Glomerular endothelial cell (primary cell): ENCODE results near the gene CDC42EP5. TPM values are rescaled to one million over a fixed set of nuclear protein-coding genes. Genes with fewer than 3 reads are reported as not detected.
"Not testable (repeated sequence)": the region's sequence is repeated elsewhere in the genome, so short reads cannot be mapped to it uniquely, and the experiment has no call there.

Source experiments
- DNase-seq: peaks from one replicate; pipeline ENCODE4 v3.0.0-alpha.2; 2011; ENCODE audit warnings: low read depth, low spot score; ENCODE audit errors: extremely low read depth
- total RNA-seq: library from RNA; depleted of rRNA; stranded (reverse); fragments of >200 nt; gene quantifications from 2 replicates; pipeline ENCODE4 v1.2.3, GENCODE V29; 2015

The CDC42EP5 gene
- total RNA-seq, 1 donor from 2014 or later, result 172 TPM

DNA sequence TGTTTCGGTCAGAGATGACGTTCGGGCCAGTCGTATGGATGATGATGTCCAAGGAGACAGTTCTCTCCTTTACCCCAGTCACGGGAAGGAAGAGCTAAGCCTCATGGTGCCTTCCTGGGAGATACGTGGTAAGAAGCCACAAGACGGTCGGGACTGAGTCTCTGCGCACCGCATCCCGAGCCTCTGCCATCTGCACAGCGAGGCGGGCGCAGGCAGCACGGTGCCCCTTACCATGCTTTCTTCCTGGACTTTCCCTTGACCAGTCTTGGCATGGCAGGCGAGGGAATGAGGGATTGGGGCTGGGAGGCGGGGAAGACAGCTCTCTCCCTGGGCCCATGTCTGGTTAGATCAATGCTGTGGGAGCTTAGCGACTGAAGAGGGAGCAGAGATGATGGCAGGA is 19.5 kb upstream of the CDC42EP5 start:
- no peak for DNase-seq

DNA sequence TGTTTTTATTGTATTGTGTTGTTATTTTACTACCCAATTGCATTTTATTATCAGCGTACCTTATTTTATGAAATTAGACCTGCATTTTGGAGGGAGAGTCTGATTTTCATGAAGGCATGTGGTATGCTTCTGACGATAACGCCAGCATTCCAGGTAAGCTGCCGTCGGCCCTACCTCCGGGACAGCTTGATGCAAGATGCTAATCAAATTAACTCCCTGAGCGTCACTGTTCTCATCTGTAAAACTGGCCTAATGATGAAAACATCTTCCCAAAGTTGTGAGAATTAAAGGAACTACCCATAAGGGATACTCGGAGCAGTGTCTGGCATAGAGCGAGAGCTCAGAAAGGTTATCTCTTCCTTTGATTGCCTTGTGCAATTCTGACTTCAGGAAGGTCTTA is 16.7 kb upstream of the CDC42EP5 start:
- no peak for DNase-seq

DNA sequence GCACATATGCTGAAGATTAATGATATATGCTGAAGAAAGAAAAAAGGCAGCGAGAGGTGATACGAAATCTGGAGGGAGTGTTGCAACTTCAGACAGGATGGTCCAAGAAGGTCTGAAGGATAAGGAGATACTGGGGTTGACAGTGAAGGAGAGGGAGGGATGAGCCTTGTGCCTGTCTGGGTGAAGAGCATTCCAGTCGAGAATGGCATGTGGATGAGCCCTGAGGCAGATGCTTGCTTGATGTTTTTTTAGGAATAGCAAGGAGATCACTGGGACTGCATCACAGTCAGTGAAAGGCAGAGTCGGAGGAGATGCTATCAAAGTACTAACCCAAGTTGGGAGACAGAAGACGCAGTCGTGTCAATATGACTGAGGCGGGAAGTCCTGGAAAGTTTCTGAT is 16.2 kb upstream of the CDC42EP5 start:
- DNase-seq, result no peak

DNA sequence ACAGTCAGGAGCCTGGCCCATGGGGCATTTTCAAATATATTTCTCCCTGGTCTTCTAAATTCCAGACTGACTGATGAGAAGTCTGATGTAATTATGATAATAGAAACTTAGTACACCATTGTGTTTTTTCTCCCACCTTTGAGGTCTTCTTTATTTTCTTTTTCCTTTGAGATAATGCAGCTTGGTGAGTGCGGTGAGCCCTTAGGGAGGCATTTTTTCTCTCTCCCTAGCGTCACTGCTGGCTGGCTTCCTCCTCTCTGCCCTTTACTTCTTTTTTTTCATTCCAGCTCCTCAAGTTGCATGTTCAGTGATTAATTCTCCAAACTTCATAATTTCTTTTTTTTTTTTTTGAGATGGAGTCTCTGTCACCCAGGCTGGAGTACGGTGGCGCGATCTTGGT is 12.8 kb upstream of the CDC42EP5 start:
- no peak for DNase-seq

DNA sequence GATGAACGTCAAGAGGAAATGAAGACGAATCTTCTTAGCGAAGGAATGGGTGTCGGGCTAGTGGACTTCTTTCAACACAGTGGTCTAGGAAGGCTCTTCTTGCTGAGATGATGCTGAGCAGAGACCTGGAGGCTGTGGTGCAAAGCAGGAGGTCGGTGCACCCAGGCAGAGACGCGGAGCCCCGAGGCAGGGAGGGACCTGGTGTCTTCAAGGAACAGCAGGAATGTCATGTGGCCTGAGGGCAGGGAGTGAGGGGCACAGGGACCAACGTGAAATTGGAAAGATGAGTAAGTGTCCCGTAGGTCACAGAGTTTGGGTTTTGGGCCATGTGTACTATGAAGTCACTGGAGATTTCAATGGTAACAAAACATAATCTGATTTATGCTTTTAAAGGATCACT is 11.4 kb upstream of the CDC42EP5 start:
- DNase-seq, result no peak

DNA sequence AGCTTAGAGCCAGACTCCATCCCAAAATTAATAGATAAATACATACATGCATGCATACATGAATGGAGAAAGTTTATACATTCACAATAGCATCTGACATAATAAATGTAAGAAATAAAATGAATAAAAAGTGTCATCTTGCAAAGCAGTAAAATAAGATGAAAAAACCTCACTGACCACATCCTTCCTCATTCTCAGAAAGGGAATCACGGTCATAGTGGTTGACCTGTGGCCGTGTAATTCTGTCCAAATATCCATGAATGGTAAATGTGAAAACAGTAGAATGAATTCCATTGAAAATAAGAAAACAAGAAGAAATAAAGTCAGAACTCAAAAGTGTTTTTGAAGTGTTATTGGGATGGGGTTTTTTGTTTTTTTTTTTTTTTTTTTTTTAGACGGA is 9.8 kb upstream of the CDC42EP5 start:
- DNase-seq, result no peak

DNA sequence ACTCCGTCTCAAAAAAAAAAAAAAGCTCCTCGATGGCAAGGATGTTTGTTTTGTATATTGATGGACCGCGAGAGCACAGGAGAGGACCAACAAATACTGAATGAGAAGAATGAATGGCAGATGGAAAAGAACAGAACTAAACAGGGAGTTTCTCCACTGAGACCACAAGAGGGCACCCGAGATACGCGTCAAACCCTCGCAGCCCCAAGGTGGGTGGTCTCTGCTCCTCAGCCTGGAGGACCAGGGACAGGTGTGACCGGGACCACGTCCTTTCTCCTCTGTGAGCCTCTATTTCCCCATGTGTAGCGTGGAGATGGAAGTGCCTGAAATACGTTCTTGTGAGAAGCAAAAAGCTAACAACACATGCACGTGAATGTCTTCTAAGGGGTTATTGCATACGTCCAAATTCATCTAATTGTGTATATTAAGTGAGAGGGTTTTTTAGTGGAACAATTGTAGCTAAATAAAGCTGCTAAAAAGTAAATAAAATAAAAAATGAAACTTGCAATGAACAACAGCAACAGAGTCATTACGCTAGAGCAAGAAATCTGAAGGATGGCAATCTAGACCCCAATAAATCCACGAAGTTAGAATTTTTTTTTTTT is 8.3 kb upstream of the CDC42EP5 start:
- DNase-seq, result no peak

DNA sequence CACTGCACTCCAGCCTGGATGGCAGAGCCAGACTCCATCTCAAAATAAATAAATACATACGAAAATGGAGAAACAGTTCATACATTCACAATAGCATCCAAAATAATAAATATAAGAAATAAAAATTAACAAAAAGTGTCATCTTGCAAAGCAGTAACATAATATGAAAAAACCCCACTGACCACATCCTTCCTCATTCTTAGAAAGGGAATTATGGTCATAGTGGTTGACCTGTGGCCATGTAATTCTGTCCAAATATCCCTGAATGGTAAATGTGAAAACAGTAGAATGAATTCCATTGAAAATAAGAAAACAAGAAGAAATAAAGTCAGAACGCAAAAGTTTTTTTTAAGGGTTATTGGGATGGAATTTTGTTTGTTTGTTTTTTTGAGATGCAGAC is 7.0 kb upstream of the CDC42EP5 start:
- DNase-seq, result no peak

DNA sequence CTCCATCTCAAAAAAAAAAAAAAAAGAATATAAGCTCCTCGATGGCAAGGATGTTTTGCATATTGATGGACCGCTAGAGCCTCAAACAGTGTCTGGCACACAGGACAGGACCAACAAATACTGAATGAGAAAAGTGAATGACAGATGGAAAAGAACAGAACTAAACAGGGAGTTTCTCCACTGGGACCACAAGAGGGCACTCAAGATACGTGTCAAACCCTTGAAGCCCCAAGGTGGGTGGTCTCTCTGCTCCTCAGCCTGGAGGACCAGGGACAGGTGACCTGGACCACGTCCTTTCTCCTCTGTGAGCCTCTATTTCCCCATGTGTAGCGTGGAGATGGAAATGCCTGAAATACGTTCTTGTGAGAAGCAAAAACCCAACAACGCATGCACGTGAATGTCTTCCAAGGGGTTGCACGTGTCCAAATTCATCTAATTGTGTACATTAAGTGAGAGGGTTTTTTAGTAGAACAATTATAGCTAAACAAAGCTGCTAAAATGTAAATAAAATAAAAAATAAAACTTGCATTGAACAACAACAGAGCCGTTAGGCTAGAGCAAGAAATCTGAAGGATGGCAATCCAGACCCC is 5.7 kb upstream of the CDC42EP5 start:
- DNase-seq, result no peak

DNA sequence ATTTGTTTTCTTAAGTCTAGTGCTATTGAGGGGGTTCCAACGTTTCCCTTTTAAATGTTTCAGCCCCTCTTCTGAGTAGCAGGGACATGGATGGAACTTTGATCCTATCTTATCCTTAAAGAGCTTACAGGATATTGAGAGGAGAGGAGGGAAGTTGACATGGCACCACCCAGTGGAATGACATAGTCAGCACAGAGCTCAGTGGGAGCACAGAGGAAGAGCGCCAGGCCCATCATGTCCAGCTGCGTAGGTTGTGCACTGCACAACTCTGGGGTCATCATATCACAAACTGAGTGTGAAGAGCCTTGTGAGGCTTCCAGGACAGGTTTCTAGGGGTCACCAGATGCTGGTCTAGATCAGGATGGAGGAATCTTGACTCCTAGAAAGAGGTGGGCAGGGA is 4.6 kb upstream of the CDC42EP5 start:
- DNase-seq, result no peak

DNA sequence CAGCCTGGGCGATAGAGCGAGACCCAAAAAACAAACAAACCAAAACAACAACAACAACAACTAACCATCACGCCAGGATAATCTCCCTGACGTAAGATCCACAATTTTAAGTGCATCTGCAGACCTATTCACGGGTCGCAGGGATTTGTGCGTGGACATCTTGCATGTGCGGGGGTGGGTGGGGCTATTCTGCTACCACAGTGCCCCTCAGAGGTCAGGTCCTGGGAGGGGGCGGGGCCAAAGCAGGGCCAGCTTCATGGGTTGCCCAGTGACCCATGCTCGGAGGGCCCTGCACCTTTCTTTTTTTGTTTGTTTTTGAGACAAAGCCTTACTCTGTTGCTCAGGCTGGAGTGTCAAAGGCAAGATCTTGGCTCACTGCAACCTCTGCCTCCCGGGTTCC is 2.6 kb upstream of the CDC42EP5 start:
- DNase-seq, result no peak

DNA sequence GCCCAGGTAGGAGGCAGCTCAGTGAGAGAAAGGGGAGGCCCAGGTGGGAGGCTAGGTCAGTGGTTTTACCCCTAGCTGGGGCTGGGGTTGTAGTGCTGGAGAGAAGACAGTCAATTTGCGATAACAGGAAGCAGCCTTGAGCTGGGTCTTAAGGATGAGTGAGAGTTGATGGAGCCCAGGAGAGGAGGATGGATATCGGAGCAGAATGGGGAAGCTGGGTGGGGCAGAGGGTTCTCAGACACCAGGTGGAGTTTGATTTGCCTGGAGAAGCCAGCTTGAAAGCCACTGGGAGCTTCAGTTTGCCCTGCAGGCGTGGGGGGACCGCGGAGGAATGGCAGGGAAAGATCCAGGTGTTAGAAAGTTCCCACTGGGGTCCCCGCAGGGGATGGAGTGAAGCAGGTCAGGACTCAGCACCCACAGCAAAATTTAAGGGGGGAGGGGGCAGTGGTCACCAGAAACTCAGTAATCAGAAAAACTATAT is 836 bp upstream of the CDC42EP5 start:
- no peak for DNase-seq

DNA sequence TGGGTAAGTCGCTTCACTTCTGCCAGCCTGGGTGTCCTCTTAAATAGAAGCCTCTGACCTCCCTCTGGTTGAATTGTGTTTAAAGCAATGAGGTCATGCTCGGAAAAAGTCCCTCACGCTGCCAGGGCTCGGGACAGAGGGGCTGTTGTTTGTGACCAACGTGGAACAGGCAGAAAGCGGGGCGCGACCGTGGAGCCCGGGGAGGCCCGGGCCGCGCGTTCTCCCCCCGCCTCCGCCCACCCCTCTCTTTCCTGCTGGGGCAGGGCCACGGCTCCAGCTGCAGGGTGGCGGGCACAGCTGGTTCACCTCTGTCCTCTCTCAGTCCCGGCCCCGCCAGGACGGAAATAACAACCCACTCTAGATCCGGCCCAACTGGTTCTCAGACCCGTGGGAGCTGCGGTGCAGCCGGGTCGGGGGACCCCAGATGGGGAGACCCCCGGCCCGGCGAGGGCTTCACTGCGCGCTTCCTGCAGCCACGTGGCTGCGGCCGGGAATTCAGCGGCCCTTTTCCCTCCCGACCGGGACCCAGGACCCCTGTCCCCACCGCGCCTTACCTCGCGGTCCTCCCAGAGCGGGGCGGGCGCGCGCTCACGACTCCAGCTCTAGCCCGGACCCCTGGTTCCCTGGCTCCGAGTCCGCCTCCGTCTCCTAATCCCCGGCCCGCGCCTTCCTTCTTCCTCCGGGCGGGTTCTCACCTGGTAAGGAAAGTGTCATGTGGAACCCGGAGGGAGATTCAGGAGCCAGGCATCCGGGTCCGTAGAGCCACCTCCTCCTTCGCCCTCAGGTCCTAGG is 1.9 kb downstream of the CDC42EP5 start:
- DNase-seq, result no peak

DNA sequence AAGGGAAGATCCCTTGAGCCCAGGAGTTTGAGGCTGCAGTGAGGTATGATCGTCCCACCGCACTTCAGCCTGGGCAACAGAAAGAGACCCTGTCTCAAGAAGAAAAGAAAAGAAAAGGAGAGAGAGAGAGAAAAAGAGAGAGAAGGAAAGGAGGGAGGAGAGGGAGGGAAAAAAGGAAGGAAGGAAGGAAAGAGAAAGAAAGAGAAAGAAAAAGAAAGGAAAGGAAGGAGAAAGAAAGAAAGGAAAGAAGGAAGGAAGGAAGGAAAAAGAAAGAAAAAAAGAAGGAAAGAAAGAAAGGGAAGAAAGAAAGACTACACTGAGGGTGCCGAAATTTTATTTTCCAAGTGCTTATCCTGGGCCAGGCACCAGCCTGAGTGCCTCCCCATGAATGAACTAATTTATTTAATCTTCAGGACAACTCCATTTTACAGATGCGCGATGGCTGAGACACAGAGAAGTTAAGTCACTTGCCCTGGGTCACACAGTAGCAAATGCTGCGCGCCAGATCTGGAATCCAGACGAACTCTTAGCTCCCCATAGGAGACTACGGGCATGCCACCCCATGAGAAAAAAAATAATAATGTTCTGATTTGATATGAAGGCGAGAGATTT is 2.7 kb downstream of the CDC42EP5 start:
- DNase-seq, result no peak

DNA sequence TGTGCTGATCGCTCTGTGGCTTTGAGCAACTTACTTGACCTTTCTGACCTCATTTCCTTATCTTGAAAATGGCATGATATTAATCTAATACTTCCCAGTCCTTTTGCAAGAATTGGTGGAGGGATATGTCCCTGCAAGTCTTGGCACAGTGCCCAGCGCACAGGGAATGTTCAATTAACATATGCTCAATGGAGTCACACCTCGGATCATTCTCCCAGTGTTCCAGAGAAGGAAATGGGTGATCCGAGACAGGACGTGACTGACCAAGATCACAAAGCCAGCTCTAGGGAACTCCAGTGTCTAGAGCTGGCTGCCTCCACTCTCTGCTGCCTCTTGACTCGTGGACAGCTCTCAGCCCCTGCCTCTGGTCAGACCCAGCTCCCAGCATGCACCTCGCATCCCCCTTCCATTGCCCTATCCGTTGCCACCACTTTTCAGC is 3.6 kb downstream of the CDC42EP5 start:
- no peak for DNase-seq

DNA sequence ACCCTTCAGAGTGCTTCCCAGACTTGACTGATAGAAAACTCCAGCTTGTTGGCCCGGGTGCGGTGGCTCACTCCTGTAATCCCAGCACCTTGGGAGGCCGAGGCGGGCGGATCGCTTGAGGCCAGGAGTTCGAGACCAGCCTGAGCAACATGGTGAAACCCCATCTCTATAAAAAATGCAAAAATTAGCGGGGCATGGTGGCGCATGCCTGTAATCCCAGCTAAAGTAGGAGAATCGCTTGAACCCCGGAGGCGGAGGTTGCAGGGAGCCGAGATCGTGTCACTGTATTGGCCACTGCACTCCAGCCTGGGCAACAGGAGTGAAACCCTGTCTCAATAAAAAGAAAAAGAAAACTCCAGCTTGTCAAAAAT is 7.0 kb downstream of the CDC42EP5 start:
- DNase-seq, result not testable (repeated sequence)

DNA sequence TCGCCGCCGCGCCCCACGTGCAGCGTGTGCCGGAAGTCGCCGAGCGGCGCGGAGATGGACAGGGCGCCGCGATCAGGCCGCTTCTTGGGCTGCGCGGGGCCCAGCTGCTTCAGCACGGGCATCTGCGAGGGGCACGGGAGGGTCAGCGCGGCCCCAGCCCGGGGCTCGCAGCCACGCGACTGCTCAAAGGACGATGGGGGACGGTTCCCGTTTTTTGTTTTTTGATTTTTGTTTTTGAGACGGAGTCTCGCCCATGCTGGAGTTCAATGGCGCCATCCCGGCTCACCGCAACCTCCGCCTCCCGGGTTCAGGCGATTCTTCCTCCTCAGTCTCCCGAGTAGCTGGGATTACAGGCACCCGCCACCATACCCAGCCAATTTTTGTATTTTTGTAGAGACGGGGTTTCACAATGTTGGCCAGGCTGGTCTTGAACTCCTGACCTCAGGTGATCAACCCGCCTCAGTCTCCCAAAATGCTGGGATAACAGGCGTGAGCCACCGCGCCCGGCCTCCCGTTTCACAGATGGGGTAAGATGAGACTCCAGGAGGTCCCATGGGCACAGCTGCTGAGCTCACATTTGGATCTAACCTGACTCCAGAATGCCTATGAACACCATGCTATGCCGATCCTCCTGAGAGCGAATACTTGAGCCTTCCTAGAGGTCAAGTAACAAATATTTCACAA is 7.5 kb downstream of the CDC42EP5 start:
- no peak for DNase-seq

DNA sequence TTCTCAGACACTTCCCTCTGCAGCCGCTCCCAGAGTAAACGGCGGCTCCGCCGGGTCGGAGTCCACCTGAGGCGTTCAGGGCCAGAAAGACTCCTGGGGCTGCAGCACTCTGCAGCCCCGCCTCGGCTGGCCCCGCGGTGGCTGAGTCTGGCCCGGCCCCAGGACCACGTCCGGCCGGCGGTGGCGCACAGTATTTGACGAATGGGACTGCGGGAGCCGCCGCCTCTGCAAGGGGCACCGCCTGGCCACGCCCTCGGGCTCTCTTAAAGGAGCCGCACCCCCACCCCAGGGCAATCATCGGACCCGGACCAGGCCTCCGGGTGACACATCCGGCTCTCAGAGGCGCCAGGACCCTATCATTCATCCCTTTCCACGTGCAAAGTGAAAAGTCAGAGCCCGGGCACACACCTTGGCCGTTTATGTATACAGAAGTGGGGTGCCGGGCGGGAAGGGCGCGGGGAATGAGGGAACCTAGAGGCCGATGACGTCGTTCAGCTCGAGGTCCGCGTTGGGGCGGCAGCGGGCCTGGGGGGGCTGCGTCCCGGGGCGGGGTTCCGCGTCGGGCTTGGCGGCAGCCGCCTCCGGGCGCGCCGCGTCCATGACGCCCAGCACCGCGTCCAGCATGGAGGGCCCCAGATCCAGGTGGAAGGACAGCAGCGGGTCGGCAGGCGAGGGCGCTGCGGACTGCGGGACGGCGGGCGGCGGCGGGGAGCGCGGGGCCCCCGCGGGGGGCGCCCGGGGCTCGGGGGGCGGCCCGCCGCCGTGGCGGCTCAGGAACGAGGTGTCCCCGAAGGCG is 8.3 kb downstream of the CDC42EP5 start:
- no peak for DNase-seq

DNA sequence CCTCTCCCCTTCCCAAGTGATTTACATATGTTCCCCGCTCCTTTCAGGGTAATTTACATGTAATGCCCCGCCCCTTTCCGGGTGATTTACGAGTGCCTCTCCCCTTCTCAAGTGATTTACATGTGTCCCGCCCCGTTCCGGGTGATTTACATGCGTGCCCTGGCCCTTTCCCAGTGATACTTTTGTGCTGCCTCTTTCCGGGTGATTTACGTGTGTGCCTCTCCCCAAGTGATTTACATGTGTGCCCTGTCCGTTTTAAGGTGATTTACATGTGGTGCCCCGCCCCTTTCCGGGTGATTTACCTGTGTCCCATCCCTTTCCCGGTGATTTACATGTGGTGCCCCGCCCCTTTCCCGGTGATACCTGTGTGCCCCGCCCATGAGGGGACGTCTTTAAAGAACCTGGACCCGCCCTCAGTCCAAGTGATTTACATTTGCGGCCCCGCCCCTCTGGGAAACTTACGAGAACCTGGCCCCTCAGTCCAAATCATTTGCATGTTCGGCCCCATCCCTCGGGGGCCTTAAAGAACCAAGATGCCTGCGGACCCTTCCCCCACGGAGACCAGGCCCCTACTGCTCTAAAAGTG is 9.0 kb downstream of the CDC42EP5 start:
- DNase-seq, result no peak

DNA sequence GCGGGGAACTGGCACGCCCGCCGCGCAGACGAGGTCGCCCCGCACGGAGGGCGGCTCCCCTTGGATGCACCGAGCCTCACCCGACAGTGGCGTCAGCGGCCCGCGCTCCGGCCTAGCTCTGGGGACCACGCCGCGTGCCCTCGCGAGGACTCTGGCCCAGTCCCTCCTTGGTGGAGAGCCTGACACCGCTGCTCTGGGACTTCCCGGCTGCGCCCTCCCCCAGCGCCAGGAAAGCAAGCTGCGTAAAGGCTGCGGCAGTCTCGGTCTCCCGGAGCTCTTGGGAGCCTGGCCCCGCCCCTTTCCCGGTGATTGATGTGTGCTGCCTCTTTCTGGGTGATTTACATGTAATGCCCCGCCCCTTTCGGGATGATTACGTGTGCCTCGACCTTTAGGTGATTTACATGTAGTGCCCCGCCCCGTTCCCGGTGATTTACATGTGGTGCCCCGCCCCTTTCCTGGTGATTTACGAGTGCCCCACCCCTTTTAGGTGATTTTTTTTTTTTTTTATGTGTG is 9.5 kb downstream of the CDC42EP5 start, which contains the start of gene LENG9:
LENG9 (minus strand) TSS at position 248 of the 513 bp plus-strand sequence. CDS start 252 bp downstream, outside the sequence.
- DNase-seq, result peak; percentile 90
